Measurements from ENCODE around the gene GYPC.

GYPC gene

GRCh38 chr2:126649101-126649500 is 6.9 kb upstream of the GYPC start:
- DNase-seq (ENCODE audit: low read depth in 2 of 2) = no peak

- DNase-seq (ENCODE audit: low read depth in 2 of 2) = no peak
Measured at GRCh38 chr2:126650994-126651393, 5.0 kb upstream of the GYPC start.

- no peak for DNase-seq (ENCODE audit: low read depth in 2 of 2)
Measured at GRCh38 chr2:126652323-126652891, 3.6 kb upstream of the GYPC start.

- no peak for DNase-seq (ENCODE audit: low read depth in 2 of 2)
Measured at GRCh38 chr2:126653109-126653508, 2.8 kb upstream of the GYPC start.

- no peak for DNase-seq (ENCODE audit: low read depth in 2 of 2)
Measured at GRCh38 chr2:126653761-126654160, 2.2 kb upstream of the GYPC start.

- no peak for DNase-seq (ENCODE audit: low read depth in 2 of 2)
Measured at GRCh38 chr2:126655051-126655450, 907 bp upstream of the GYPC start.

GRCh38 chr2:126656431-126657147 is 631 bp downstream of the GYPC start:
- peak; percentile 24 to 34 for DNase-seq (ENCODE audit: low read depth in 2 of 2)

GRCh38 chr2:126657148-126657635 is 1.2 kb downstream of the GYPC start:
- peak; percentile 31 to 33 for DNase-seq (ENCODE audit: low read depth in 2 of 2)

GRCh38 chr2:126657636-126658318 is 1.8 kb downstream of the GYPC start:
- DNase-seq (ENCODE audit: low read depth in 2 of 2) = peak; percentile 43 to 62

GRCh38 chr2:126658319-126658904 is 2.5 kb downstream of the GYPC start:
- DNase-seq (ENCODE audit: low read depth in 2 of 2) = no peak

- peak; percentile 28 to 52 for DNase-seq (ENCODE audit: low read depth in 2 of 2)
Measured at GRCh38 chr2:126658905-126659561, 3.1 kb downstream of the GYPC start.

- DNase-seq (ENCODE audit: low read depth in 2 of 2) = no peak
Measured at GRCh38 chr2:126659562-126660467, 3.9 kb downstream of the GYPC start.

- DNase-seq (ENCODE audit: low read depth in 2 of 2) = no peak
Measured at GRCh38 chr2:126660971-126661370, 5.0 kb downstream of the GYPC start.

GRCh38 chr2:126661702-126662500 is 5.9 kb downstream of the GYPC start:
- DNase-seq (ENCODE audit: low read depth in 2 of 2) = no peak

GRCh38 chr2:126662621-126663020 is 6.7 kb downstream of the GYPC start:
- no peak for DNase-seq (ENCODE audit: low read depth in 2 of 2)

- no peak for DNase-seq (ENCODE audit: low read depth in 2 of 2)
Measured at GRCh38 chr2:126663184-126663963, 7.4 kb downstream of the GYPC start.

- DNase-seq (ENCODE audit: low read depth in 2 of 2) = no peak
Measured at GRCh38 chr2:126664234-126664633, 8.3 kb downstream of the GYPC start.

GRCh38 chr2:126664639-126665038 is 8.7 kb downstream of the GYPC start:
- no peak for DNase-seq (ENCODE audit: low read depth in 2 of 2)

- no peak for DNase-seq (ENCODE audit: low read depth in 2 of 2)
Measured at GRCh38 chr2:126665483-126665882, 9.5 kb downstream of the GYPC start.

All from stimulated activated CD4-positive, alpha-beta T cell treated with anti-CD3 and anti-CD28 coated beads, Interleukin-12 subunit alpha, Interleukin-12 subunit beta, amount 100 ng/mL, for 24 hours (primary cell).